Endothelial cell of hepatic sinusoid (primary cell): ENCODE results near the gene CRIP3.
"Not testable (repeated sequence)": the region's sequence is repeated elsewhere in the genome, so short reads cannot be mapped to it uniquely, and the experiment has no call there.

Experiments used
- in situ Hi-C: cut with HindIII; loops from 2 replicates; pipeline ENCODE4 v1.10.0; 2017; ENCODE audit warnings: low sequenced_read_pairs

CRIP3 gene, protein sequence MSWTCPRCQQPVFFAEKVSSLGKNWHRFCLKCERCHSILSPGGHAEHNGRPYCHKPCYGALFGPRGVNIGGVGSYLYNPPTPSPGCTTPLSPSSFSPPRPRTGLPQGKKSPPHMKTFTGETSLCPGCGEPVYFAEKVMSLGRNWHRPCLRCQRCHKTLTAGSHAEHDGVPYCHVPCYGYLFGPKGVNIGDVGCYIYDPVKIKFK

DNA sequence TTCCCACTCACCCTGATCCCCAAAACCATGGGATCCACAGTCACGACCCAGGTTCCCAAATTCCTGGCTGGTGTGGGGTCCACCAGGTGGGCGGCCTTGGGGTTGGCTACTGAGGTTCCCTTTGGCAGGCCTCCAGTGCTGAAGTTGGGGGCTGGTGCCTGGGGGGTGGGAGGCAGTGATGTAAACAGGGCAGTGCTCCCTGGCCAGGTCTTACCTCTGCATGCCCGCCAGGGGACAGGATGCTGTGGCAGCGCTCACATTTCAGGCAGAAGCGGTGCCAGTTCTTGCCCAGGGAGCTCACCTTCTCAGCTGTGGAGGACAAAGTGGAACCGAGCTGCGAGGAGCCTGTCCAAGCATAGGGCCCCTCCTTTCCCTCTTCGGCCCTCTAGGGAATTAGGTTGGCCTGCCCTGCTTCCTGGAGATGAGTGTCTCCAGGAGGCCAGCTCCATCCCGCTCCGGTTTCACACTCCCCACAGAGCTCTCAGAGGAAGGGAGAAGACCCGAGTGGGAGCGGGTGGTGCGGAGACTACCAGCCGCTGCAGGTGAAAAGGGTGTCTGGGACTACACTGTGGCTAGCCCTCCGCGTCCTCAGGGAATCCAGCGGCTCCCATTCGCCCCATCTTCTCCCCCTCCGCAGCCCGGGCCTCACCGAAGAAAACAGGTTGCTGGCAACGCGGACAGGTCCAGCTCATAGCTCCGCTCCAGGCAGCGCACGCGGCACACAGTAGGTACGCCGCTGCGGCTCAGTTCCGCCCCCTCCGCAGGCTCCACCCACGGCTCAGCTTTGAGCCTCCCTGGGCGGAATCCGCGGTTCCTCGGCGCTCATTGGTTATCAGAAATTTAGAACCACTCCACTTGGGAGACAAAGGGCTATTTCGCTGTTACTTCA lies at the start of gene CRIP3:
CRIP3 (minus strand) TSS at position 726 of the 889 bp plus-strand sequence; CDS start at position 692, 34 bp downstream.
- in situ Hi-C loops, result loop anchor here (10.0 kb wide), 1 partner anchor 384 kb away; the partner anchor contains the start of gene CNPY3

DNA sequence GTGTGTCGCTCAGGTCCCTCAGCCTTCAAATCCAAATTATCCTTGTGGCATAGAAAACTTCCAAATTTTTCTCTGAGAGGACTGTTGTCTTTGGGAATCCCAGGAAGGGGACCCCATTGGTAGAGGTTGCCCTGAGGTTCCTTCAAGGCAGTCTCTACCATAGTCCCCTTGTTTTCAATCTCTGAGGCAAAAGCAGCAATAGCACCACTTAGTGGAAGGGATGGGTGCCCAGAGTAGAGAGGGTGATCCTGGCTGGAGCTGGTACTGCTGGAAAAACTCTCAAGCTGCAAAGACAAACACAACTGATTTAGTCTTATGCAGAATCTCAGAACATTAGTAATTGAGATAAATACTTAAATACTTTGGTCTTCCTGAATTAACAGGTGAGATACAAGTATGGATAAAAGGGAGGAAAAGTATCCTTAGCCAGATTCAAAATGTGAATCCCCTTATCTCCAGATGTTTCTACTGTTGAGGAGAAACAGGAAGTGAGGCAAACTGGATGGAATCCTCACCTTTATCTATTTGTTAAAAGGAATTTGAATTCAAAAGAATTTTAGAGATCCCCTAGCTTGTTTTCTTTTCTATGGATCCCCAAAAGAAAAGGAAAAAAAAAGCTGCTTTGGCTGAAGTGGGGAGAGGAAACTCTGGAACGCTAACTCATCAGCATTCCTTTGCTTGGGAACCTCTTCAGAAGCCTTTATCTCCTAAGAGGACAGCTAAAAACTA lies 47.4 kb upstream of the CRIP3 start:
- in situ Hi-C loops, result no loop called here

DNA sequence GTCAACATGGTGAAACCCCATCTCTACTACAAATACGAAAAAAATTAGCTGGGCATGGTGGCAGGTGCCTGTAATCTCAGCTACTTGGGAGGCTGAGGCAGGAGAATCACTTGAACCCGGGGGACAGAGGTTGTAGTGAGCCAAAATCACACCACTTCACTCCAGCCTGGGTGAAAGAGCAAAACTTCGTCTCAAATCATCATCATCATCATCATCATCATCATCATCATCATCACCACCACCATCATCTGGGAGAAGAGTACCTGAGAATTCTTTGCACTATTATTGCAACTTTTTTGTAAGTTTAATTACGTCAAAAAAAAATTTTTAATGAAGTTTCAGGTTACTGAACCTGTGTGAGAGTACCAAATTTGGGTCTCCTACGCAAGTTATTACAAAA lies 43.3 kb upstream of the CRIP3 start:
- in situ Hi-C loops, result not testable (repeated sequence)

DNA sequence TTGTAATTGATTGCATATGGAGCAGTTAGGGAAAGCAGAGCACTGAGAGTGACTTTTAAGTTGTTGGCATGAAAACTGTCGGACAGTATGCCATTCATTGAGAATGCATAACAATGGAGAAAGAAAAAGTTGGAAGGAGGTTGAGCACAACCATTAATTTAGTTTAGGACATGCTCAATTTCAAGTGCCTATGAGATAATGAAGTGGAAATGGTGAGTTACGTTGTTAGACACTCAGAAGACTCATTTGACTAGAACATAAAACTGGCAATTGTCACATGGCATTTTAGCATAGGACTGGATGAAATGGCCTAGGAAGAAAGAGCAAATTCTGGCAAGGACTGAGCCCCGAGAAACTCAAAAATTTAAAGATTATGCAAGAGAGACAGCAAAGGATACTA lies 38.8 kb upstream of the CRIP3 start:
- in situ Hi-C loops, result no loop called here

DNA sequence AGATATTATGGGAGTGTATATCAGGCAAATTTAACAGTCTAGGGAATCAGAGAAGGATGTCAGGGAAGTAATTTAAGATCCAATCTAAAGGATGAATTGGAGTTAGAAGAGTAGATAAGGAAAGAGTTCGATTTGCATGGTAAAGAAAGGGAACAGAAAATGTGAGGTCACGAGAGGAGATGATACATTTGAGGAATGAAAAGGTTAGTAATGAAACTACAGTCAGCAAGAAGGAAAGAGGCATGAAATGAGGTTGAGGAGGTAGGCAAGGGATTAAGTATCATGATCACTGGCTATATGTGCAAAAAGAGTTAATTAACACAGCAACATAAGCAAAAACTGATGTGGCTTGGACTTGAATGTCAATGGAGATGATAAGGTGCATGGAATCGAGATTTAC lies 38.4 kb upstream of the CRIP3 start:
- in situ Hi-C loops, result no loop called here

DNA sequence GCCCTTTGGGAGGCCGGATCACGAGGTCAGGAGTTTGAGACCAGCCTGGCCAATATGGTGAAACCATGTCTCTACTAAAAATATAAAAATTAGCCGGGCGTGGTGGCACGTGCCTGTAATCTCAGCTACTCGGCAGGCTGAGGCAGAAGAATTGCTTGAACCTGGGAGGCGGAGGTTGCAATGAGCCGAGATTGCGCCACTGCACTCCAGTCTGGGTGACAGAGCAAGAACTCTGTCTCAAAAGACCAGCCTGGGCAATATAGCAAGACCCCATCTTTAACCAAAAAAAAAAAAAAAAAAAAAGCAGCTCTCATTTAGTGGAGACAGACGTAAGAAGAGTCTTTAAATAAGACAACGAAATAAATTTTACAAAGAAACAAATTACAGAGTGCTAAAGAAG lies 37.6 kb upstream of the CRIP3 start:
- in situ Hi-C loops, result not testable (repeated sequence)

DNA sequence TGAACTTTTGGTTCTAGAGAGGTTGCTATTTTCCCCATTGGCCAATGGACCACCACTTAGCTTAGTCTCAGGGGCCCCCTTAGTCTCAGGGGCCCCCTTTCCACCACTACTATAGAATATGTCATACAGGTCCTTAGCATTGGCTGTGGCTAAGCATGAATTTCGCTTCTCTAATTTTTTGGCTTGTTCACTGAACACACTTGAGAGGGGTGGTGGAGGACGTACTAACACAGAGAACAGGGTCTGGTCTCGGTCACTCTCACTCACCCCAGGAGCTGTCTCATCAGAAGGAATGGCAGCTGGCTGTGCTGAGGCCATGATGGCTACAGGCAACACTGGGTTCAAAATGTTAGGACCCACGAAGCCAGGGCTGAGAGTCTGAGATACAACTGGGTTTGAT lies 30.5 kb upstream of the CRIP3 start:
- in situ Hi-C loops, result no loop called here

DNA sequence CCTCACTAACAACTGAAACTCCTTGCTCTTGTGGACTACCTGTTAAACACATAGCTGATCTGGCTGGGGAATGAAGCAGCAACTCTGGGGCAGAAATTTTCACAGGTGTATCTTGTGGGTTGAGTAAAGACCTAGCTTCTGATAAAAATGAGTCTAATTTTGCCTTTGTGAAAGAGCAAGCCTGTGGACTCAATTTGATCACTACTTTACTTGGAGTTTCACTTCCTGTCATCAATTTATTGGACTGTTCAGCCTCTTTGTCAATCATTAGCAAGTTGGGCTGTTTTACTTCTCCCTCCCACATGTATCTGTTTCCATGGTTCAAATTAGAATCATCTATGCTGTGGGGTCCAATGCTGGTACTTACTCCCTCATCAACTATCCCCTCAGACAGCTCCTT lies 29.6 kb upstream of the CRIP3 start:
- in situ Hi-C loops, result no loop called here

DNA sequence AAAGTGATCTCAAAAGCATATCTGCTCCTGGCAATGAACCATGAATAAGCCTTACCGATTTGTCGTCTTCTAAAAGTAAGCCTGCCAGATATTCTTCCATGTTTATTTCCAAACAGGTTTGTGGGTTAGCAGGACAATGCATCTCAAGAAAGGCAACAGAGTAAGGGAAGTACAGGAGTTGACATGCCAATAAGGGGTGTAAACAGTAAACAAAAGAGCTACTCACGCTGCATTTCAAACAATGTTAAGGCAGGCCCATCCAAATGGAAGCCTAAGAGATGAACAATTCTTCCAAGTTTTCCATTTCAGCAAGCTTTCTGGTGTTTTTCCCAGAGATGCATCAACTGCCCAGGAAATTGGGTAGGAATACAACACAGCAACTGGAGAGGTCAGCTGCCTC lies 27.8 kb upstream of the CRIP3 start:
- in situ Hi-C loops, result no loop called here

DNA sequence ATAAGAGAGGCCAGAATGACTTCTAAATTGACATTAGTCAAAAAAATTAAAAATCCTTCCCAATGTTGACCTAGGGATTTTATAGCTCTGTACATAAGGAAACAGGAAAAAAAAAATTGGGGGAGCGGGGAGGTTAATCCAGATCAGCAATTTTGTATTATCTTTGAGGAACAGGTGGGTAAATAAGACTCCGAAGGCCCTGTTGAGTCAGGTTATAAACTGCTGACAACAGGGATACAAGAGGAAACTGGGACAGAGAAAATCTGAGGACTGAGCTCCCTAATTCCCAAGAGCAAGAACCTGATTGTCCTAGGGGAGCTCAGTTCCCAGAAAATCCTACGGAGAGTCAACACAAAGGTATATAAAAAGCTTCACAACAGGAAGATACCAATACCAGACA lies 26.8 kb upstream of the CRIP3 start:
- in situ Hi-C loops, result no loop called here

DNA sequence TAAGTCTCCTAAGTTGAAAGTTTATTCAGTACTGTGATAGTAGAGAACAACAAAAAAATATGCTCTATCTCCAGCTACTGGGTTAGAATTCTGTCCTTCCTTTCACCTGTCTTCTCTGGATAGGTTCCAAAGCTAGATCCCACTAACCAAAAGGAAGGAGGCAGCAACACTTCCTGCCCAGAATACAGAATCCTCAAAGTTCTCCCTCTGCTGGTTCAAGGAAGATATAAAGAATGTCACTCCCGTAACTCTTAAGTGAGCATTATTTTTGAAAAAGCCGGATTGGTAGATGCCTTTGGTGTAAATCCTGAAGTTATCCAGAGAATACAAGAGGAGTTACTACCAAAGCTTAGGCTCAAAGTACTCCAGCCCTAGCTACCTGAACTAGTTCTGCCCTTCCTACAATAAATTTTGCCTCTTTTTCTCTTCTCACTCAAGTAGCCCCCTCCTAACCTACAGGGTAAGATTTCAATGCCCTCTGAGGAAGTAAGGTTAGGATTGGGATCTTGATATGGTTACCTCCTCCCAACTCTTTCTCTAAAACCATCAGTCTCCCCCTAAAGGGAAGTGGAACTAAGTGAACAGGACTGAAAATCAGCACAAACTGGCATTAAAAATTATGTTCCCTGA lies 26.0 kb upstream of the CRIP3 start:
- in situ Hi-C loops, result no loop called here

DNA sequence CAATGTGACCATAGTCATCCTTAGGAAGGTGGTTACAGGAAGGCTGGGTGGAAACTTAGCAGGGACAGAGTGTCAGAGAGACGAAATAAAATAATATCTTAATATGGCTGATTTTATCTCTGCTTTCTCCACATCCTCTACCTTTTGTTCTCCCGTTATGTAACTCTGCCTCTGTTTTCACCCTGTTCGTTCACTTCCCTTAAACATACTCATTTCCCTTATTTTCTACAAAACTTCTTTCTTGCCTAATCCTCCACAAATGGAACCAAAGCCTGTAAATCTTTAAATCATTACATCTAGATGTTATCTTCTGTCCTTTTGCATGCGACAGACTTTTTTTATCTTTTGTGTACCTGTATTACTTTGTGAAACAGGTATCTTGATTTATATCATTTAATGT lies 23.3 kb upstream of the CRIP3 start:
- in situ Hi-C loops, result no loop called here

DNA sequence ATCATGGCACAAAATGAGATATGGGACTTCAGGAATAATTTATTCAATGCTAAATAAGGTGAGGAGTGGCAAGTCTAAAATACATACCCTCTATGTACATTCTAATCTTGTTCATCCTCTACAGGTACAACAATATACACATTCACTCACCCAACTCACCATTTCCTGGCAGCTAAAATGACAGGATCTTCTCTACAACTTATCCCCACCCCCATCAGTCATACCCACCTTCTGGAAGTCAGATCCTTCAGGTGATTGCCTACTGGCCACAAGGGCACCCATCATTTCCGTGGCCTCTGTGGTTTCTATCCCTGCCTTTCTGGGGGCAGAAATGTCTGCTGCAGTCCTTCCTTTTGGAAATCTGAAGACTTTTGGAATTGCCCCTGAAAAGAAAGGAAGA lies 22.8 kb upstream of the CRIP3 start:
- in situ Hi-C loops, result no loop called here

DNA sequence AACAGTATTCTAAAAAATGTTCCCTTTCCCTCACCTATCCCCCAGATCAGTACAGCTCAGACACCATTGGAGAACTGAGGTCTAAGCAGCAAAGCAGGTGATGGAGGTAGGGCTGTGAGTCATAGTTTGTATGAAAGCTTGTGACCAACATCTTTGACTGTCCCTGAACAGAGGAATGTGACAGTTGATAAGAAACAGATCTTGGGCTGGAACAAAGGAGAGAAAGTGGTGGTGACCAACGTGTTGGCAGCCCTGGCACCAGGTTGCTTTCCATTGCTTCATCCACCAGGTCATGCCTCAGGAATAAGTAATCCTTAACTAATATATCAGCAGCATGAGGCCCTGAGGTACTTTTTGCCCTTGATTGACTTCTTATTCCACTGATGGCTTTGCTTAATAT lies 19.9 kb upstream of the CRIP3 start:
- in situ Hi-C loops, result loop anchor here (5.0 kb wide), 1 partner anchor 54 kb away; no protein-coding TSS in a partner anchor

DNA sequence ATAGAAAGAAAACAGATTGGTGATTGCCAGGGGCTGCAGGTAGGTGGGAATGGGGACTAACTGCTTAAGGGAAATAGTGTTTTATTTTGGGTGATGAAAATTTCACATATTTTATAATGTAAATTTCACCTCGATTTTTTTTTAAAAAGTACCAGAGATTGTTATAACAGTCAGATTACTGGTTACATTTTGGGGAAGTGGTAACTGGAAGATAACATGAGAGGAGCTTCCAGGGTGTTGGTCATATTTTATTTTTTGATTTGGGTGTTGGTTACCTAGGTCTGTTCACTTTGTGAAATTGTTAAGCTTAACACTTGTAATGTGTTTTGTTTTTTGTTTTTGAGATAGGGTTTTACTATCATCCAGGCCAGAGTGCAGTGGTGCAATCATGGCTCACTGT lies 17.2 kb upstream of the CRIP3 start:
- in situ Hi-C loops, result loop anchor here (5.0 kb wide), 1 partner anchor 56 kb away; no protein-coding TSS in a partner anchor

DNA sequence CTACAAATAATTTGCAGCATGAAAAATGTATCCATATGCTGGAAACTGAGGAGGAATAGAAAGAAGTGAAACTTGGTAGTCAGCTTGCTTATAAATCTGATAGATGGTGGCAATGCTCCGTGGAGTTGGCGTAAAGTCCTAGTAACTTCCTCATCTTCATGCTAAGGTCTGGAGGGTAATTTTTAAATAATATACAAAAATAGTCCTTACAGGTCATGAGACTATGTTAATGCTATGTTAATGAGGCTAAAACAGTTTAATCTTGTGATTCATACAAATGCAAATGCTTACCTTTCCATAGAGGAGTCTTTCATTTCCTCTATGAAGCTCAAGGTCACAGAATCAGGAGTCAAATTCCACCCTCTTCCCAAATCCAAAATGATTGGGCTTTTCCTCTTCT lies 9.4 kb upstream of the CRIP3 start:
- in situ Hi-C loops, result loop anchor here (5.0 kb wide), 1 partner anchor 101 kb away; no protein-coding TSS in a partner anchor

DNA sequence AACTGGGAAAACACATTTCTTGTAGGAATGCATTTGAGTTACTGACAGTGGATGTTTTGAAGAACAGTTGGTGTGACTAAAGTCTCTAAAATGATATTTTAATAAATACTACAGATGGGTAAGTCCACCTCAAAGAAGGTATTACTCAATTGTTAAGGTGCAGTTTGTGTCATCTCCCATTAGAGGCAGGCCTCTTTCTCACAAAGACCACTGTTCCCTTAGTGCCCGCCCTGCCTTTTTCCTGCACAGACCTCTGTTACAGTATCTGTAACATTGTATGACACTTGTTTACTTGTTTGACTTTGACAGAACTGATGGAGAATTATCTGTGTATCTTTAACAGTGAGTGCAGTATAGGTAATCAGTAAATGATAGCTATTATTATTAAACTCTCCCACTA lies 5.2 kb upstream of the CRIP3 start:
- in situ Hi-C loops, result no loop called here

DNA sequence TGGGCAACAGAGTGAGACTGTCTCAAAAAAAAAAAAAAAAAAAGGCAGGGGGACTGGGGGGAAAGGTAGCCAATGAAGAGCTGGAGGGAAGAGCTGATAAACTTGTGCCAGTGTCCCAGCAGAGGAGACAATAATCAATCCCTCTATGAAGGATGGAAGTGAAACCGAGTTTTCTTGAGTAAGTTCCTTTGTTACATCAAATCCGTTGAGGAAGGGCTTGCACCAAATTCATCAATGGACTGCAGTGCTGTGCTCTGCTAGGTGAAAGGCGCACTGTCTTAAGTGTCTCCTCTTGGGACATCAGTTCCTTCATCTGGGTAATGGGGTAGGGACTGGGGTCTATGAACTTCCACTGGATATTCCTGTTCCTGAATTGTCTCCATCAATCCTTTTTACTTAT lies 3.0 kb upstream of the CRIP3 start:
- in situ Hi-C loops, result no loop called here

DNA sequence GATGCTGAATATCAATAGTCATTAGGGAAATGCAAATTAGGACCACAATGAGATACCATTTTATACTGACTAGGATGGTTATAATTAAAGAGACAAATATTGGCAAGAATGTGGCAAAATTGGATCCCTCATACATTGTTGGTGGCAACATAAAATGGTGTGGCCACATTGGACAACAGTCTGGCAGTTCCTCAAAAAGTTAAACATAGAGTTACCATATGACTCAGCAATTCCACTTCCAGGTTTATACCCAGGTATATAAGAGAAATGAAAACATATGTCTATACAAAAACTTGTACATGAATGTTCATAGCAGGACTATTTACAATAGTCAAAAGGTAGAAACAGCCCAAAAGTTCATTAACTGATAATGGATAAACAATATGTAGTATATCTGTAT lies 2.0 kb upstream of the CRIP3 start:
- in situ Hi-C loops, result no loop called here

DNA sequence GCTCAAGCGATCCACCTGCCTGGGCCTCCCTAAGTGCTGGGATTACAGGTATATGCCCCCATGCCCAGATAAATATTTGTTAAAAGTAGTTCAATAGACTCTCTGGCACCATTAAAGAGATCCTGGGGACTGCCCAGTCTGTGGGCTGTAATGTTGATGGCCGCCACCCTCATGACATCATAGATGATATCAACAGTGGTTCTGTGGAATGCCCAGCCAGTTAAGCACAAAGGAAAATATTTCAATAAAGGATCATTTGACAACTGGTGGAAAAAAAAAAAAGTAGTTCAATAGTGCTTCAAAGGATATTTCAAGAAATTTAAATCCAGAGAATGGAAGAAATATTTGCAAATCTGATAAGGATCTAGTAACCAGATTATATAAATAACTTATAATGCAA lies 1.5 kb upstream of the CRIP3 start:
- in situ Hi-C loops, result no loop called here

DNA sequence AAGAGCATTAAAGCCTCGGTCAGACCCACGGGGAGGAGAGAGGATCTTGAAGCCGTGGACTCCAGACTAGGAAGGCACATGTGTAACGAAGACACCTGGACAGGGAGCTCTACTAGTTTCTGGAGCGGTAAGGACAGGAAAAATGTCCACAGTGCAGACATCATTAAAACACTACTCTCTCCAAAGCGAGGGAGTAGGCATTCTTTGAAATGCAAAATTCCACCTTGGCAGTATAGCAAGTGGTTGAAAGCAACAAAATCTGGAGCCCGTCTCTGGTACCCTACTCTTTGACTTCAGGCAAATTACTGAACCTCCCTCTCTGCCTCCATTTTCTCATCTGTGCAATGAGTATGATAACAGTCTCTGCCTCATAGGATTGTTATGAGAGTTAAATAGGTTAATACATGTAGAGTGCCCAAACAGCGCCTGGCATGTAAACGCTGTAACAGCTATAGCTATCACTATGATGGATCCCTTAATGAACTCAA lies 408 bp upstream of the CRIP3 start:
- in situ Hi-C loops, result loop anchor here (10.0 kb wide), 1 partner anchor 384 kb away; the partner anchor contains the start of gene CNPY3
